Cardiac fibroblast (primary cell): ENCODE data around the gene HDAC9.

ENCODE experiments used
- DNase-seq, 2 donors: peaks; one replicate each; pipeline versions ENCODE4 v3.0.0 to v3.0.0-alpha.2; 2010; ENCODE audit warnings: low read depth in 2 of 2
- H3K4me3 ChIP-seq, 2 donors: replicated peaks in 1 of 2; 1 replicate in 1 of 2; 2 replicates in 1 of 2; pipeline ENCODE4 v1.5.1; 2011; ENCODE audit warnings: low read depth in 2 of 2, low read length in 2 of 2, mild to moderate bottlenecking in 2 of 2, moderate library complexity in 1 of 2
- TF ChIP-seq, protein P1 (sequence below): IDR thresholded peaks from one replicate; pipeline ENCODE4 v1.5.1; 2011; ENCODE audit warnings: low read depth, mild to moderate bottlenecking, low read length, inconsistent platforms

HDAC9 gene

DNA sequence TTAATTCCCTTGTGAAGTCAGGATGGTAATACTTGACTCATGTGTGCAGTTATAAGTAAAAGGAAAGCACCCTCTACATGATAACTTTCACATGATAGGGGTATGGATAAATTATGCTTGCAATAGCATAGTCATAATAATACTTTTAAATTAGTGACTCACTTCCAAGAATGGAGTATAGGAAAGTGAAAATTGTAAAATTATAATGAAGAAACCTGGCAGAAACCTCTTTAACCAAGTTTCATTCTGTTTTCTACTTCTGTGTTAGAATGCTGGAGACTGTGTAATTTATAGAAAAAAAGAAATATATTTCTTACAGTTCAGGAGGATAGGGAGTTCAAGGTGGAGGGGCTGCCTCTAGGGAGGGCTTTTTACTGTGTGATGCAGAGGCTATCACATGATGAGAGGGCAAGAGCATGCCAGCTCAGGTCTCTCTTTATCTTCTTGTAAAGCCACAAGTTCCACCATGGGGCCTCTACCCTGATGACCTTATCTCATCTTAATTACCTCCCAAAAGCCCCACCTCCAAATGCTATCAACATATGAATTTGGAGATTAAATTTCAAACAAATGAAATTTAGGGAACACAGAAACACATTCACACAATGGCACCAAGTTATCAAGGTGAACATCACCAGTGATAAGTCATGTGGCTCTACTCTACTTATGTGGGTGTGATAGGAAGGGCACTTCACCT, 43.2 kb downstream of the HDAC9 start:
- H3K4me3 ChIP-seq = no peak overlapping the region
- no peak for DNase-seq
- TF ChIP-seq, protein P1, sequence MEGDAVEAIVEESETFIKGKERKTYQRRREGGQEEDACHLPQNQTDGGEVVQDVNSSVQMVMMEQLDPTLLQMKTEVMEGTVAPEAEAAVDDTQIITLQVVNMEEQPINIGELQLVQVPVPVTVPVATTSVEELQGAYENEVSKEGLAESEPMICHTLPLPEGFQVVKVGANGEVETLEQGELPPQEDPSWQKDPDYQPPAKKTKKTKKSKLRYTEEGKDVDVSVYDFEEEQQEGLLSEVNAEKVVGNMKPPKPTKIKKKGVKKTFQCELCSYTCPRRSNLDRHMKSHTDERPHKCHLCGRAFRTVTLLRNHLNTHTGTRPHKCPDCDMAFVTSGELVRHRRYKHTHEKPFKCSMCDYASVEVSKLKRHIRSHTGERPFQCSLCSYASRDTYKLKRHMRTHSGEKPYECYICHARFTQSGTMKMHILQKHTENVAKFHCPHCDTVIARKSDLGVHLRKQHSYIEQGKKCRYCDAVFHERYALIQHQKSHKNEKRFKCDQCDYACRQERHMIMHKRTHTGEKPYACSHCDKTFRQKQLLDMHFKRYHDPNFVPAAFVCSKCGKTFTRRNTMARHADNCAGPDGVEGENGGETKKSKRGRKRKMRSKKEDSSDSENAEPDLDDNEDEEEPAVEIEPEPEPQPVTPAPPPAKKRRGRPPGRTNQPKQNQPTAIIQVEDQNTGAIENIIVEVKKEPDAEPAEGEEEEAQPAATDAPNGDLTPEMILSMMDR = no peak

DNA sequence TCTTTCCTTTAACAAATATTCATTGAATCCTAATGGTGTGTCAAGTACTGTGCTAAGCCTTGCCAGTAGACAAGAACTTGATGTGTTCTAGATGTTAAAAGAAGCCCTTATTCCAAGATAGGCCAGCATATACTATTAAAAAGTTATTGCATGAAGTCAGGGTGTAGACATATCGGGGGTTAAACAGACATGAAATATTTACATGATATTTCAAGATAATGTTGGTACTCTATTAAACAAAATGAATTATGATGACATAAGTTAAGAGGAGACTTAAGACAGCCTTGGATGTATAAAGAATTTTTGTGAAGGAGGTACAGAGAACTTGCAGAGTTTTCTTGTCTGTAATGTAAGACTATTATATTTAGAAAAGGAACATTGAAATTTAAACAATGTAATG, 44.8 kb downstream of the HDAC9 start:
- no peak overlapping the region for H3K4me3 ChIP-seq
- no peak for DNase-seq
- TF ChIP-seq, protein P1 = no peak

DNA sequence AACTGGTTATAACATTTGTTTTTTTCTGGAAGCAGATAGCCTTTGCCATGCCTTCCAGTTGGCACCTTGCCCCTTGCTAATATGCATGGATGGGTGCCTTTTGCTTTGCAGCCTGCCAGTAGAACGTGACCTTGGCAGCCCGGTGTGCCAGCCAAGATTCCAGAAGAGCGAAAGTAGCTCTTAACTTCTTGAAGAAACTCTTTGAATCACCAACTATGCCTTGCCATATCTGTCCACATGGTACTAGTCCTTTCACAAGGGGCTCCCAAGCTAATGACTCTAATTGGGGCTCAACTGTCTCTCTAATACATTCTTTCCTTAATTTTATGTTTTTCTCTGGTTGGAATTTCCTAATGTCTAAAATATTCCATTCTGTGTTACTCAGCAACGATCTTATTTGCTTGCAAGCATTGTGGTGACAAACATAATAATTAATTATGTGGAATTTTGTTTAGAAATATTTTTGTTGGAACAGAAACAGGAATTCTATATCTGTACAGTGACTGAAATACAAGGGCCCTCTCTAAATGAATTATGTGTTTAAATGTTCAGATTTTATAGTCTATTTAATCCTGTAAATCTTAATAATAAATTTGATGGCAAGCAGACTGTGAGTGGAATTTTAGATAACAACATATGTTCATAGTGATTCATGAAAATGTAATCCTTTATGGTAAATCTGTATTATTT, 45.8 kb downstream of the HDAC9 start:
- no peak overlapping the region for H3K4me3 ChIP-seq
- TF ChIP-seq, protein P1 = no peak
- DNase-seq = peak; percentile 49 to 62

DNA sequence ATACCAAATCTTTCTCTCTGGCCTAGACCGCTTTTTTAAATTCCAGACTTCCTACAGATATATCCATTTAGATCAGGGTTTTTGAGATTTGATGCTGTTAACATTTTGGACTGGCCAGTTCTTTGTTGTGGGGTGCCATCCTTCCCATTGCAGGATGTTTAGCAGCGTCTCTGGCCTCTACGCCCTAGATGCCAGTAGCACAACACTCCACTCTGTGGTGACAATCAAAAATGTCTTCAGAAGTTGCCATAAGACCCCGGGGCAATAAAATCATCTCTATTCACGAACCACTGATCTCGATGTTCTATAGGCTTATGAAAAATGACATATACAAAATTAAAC, 46.3 kb downstream of the HDAC9 start:
- H3K4me3 ChIP-seq = no peak overlapping the region
- DNase-seq = no peak
- TF ChIP-seq, protein P1 = no peak

DNA sequence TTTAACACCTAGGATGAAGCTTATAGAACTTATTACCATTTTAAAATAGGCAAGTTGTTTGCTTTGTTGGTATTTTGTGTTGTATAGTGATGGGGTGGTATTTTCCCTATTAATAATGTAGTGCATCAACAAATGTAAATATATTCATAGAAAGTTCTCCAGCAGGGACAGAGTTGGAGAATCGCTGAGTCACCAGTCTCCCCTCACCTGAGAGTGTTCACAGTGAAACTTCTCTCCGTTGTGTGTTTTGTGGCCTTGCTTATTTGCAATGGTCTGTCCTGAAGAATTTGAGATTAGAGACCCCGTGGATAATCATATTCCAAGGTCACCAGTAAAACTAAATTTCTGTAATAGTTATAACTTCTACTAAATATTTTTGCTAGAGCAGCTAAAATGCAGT, 51.0 kb downstream of the HDAC9 start:
- TF ChIP-seq, protein P1 = no peak
- DNase-seq = no peak
- no peak overlapping the region for H3K4me3 ChIP-seq

DNA sequence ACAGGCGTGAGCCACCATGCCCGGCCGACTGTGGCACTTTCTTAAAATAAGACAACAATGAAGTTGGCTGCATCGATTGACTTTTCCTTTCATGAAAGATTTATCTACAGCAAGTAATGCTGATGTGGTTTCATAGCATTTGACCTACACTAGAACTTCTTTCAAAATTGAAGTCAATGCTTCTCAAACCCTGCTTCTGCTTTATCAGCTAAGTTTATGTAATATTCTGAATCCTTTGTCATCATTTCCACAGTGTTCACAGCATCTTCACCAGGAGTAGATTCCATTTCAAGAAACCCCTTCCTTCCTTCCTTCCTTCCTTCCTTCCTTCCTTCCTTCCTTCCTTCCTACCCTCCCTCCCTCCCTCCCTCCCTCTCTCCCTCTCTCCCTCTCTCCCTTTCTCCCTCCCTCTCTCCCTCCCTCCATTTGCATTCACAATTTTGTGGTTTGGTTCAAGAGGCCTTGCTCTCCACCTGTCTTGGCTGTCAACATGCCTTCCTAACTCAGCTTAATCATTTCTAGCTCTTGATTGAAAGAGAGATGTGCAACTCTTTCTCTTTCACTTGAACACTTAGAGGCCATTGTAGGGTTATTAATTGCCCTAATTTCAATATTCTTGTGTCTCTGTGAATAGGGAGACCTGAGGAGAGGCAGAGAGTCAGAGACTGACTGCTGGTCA, 52.1 kb downstream of the HDAC9 start:
- TF ChIP-seq, protein P1 = no peak
- no peak for DNase-seq
- no peak overlapping the region for H3K4me3 ChIP-seq
